Fibroblast of mammary gland (primary cell): ENCODE data around the gene CTDSPL2.

Experiments used
- DNase-seq: peaks from one replicate; pipeline ENCODE4 v3.0.0-alpha.2; 2010; ENCODE audit warnings: low read depth
- H3K4me3 ChIP-seq: 2 replicates; pipeline ENCODE4 v1.5.1; 2011; ENCODE audit warnings: low read depth, mild to moderate bottlenecking, low read length, moderate library complexity; ENCODE audit not compliant: control insufficient read depth
- TF ChIP-seq, protein P1 (sequence below): conservative IDR thresholded peaks from 2 replicates; pipeline ENCODE4 v1.5.1; 2011; ENCODE audit warnings: low read depth, low read length, inconsistent platforms; ENCODE audit not compliant: control insufficient read depth, insufficient read depth

Gene CTDSPL2

DNA sequence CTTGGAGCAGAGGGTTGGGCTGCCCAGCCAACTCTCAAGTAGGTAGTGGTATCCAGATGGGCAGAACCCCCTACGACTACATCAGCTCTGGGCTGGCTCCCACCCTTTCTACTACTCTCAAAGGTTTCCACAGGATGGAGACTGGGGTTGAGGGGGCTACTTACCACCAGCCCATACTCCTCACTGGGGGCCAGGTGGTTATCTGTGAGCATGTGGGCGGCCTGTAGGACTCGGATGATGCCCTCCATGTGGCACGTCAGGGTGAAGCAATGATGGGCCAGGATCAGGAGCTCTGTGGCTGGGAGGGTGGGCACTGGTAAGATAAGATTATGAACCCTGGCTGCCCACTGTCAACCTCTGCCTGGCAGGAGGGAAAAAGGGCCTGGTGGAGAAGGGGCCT, 142.9 kb downstream of the CTDSPL2 start:
- no peak overlapping the region for H3K4me3 ChIP-seq
- TF ChIP-seq, protein P1, sequence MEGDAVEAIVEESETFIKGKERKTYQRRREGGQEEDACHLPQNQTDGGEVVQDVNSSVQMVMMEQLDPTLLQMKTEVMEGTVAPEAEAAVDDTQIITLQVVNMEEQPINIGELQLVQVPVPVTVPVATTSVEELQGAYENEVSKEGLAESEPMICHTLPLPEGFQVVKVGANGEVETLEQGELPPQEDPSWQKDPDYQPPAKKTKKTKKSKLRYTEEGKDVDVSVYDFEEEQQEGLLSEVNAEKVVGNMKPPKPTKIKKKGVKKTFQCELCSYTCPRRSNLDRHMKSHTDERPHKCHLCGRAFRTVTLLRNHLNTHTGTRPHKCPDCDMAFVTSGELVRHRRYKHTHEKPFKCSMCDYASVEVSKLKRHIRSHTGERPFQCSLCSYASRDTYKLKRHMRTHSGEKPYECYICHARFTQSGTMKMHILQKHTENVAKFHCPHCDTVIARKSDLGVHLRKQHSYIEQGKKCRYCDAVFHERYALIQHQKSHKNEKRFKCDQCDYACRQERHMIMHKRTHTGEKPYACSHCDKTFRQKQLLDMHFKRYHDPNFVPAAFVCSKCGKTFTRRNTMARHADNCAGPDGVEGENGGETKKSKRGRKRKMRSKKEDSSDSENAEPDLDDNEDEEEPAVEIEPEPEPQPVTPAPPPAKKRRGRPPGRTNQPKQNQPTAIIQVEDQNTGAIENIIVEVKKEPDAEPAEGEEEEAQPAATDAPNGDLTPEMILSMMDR = no peak
- no peak for DNase-seq

DNA sequence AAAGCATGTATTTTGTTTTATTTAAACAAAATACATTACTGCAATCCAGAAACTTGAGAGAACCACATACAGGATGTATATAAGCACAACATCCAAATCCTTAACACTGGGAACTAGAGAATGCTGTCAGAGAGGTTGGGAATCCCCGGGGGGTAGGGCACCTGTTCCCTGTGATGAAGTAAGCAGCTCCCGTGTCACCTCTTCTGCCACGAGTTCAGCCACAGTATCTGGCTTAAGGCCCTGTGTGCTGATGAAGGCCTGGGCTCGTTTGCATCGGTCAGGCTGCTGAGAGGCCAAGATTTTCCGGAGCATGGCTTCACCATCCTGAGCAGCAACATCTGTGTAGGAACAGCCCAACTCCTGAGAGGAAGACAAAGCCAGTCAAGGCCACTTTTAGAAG, 146.0 kb downstream of the CTDSPL2 start:
- no peak for DNase-seq
- H3K4me3 ChIP-seq = no peak overlapping the region
- TF ChIP-seq, protein P1 = no peak

DNA sequence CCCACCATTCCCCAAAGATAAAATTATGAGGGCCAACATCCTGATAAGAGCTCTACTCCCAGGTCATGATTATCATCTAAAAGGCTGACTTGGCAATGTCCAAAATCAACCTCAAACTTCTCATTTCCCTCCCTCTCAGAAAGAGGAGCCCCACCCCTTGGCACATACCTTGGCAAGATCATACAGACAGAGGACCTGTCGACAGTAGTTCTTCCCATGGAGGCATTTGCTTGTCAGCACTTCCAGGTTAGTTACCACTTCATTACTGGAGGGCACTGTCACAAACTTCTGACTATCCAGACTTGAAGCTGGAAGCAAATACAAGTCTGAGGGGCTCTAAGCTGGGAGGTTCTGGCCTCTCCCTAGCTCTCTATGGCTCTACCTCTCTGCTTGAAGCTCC, 147.3 kb downstream of the CTDSPL2 start:
- no peak overlapping the region for H3K4me3 ChIP-seq
- TF ChIP-seq, protein P1 = no peak
- no peak for DNase-seq
